GM12878 (cell line): Measurements from ENCODE around the gene TNS4. TPM values are rescaled to one million over a fixed set of nuclear protein-coding genes. Genes with fewer than 3 reads are reported as not detected.

Source experiments
- ATAC-seq: fragments of 200-7000 bp; cut with Tn5 transposase; 3 replicates; pipeline ENCODE4 v1.9.1; 2020; ENCODE audit warnings: mild to moderate bottlenecking, moderate library complexity
- BruUV-seq: library from RNA; stranded (reverse); fragments of 400-500 nt; replicated peaks from 2 replicates; lab custom pipeline; 2021; lab: Mats Ljungman, UMichigan
- CTCF ChIA-PET: fragments of 300-600 bp; sonication (Branson Sonifier 250); formaldehyde crosslinking; extraction: SDS; loops from one replicate; lab custom pipeline; 2021; ENCODE audit warnings: inconsistent platforms; lab: Yijun Ruan, JAX
- POLR2A ChIA-PET: fragments of 350-600 bp; formaldehyde crosslinking; extraction: SDS; loops from one replicate; lab custom pipeline; 2021; ENCODE audit warnings: inconsistent platforms; lab: Charles Lee
- RAD21 ChIA-PET: fragments of 300-600 bp; sonication (Branson Sonifier 250); formaldehyde crosslinking; loops from one replicate; lab custom pipeline; 2023; ENCODE audit warnings: antibody characterized with exemption; ENCODE audit not compliant: unreplicated experiment; lab: Charles Lee
- SMC1A ChIA-PET: fragments of 300-600 bp; sonication (Branson Sonifier 250); formaldehyde crosslinking; loops from one replicate; lab custom pipeline; 2023; ENCODE audit not compliant: unreplicated experiment, uncharacterized antibody; lab: Charles Lee
- DNase-seq: peaks from one replicate; pipeline ENCODE4 v3.0.0-alpha.2; 2011; ENCODE audit warnings: low read depth, low spot score
- FAIRE-seq: peaks from 3 replicates; lab custom pipeline; 2011; peaks lifted over from hg19 to GRCh38; lab: Jason Lieb, UNC
- H2AFZ ChIP-seq: 2 replicates; pipeline ENCODE4 v1.6.0; 2011; ENCODE audit warnings: low read depth, low read length, control low read depth; ENCODE audit not compliant: control insufficient read depth
- H3K27ac ChIP-seq: 2 replicates; pipeline ENCODE4 v1.5.1; 2011; ENCODE audit warnings: control low read depth; ENCODE audit not compliant: control insufficient read depth, insufficient read depth
- H3K27me3 ChIP-seq, 2 experiments: replicated peaks in 1 of 2; 2 replicates each; pipeline versions ENCODE4 v1.6.0 to v1.6.1; 2011; ENCODE audit warnings: low read length in 1 of 2; ENCODE audit not compliant: control insufficient read depth in 2 of 2, insufficient read depth in 2 of 2
- H3K36me3 ChIP-seq, 2 experiments: 2 replicates each; pipeline ENCODE4 v1.5.1; 2011; ENCODE audit warnings: low read length in 1 of 2; ENCODE audit not compliant: control insufficient read depth in 2 of 2, insufficient read depth in 2 of 2
- H3K4me1 ChIP-seq: 2 replicates; pipeline ENCODE4 v1.6.1; 2011; ENCODE audit warnings: mild to moderate bottlenecking, low read length, moderate library complexity, mixed read lengths; ENCODE audit not compliant: control insufficient read depth, insufficient read depth
- H3K4me2 ChIP-seq: 2 replicates; pipeline ENCODE4 v1.6.0; 2011; ENCODE audit warnings: control low read depth; ENCODE audit not compliant: control insufficient read depth, insufficient read depth
- H3K4me3 ChIP-seq: fragments of 200-600 bp; sonication (generic); 2 replicates; pipeline ENCODE4 v1.5.1; 2016
- H3K79me2 ChIP-seq: 2 replicates; pipeline ENCODE4 v1.6.0; 2011; ENCODE audit warnings: low read length; ENCODE audit not compliant: control insufficient read depth, insufficient read depth
- H3K9ac ChIP-seq: 2 replicates; pipeline ENCODE4 v1.8.0; 2011; ENCODE audit warnings: low read length, control low read depth, mixed read lengths; ENCODE audit not compliant: control insufficient read depth, insufficient read depth
- H3K9me3 ChIP-seq: replicated peaks from 3 replicates; pipeline ENCODE4 v1.5.1; 2011; ENCODE audit warnings: mild to moderate bottlenecking, low read length; ENCODE audit not compliant: control insufficient read depth, insufficient read depth
- H4K20me1 ChIP-seq: 2 replicates; pipeline ENCODE4 v1.6.0; 2011; ENCODE audit not compliant: control insufficient read depth, insufficient read depth
- CTCF ChIP-seq, 3 experiments: IDR thresholded peaks in 2 of 3; conservative IDR thresholded peaks in 1 of 3; 2 replicates each; pipeline ENCODE4 v1.5.1; 2011; ENCODE audit warnings: low read depth in 3 of 3, low read length in 3 of 3, mild to moderate bottlenecking in 3 of 3, control low read depth in 2 of 3, moderate library complexity in 2 of 3, inconsistent platforms in 1 of 3, mixed read lengths in 1 of 3; ENCODE audit not compliant: control insufficient read depth in 2 of 3, insufficient read depth in 1 of 3; ENCODE audit errors: extremely low read depth in 1 of 3
- STAT3 ChIP-seq: IDR thresholded peaks from 2 replicates; pipeline ENCODE4 v1.6.1; 2011; ENCODE audit warnings: low read depth, low read length, improper control_type of control experiment
- SUZ12 ChIP-seq: fragments of 200-600 bp; sonication (generic); IDR thresholded peaks from one replicate; pipeline ENCODE4 v1.6.1; 2018; ENCODE audit warnings: antibody characterized with exemption, mild to moderate bottlenecking; ENCODE audit not compliant: unreplicated experiment
- TCF3 ChIP-seq: IDR thresholded peaks from 2 replicates; pipeline ENCODE4 v1.6.1; 2012; ENCODE audit warnings: low read depth, mild to moderate bottlenecking, low read length, borderline replicate concordance; ENCODE audit not compliant: insufficient read depth
- YY1 ChIP-seq: IDR thresholded peaks from 2 replicates; pipeline ENCODE4 v1.6.1; 2011; ENCODE audit warnings: low read depth, mild to moderate bottlenecking, low read length
- ZNF217 ChIP-seq: fragments of 450-650 bp; IDR thresholded peaks from 2 replicates; pipeline ENCODE4 v1.6.1; 2017; ENCODE audit warnings: antibody characterized with exemption, mild to moderate bottlenecking
- WGBS: methylation state at CpG from one replicate; pipeline ENCODE4 v1.1.6; 2016; ENCODE audit warnings: low lambda C conversion rate; ENCODE audit not compliant: insufficient replicate concordance, insufficient coverage; ENCODE audit errors: missing lambda C conversion rate; 5-methylcytosine and 5-hydroxymethylcytosine counted together
- in situ Hi-C: fragments of 300-500 bp; cut with MboI; formaldehyde crosslinking; loops from 9 replicates; pipeline ENCODE4 v1.14.3; 2018; ENCODE audit warnings: mixed read lengths
- intact Hi-C: fragments of 100-400 bp; cut with micrococcal nuclease; formaldehyde crosslinking; loops from one replicate; pipeline ENCODE4 v1.14.2; 2022; ENCODE audit not compliant: unreplicated experiment
- polyA plus RNA-seq, 11 experiments: library from polyadenylated mRNA; depleted of rRNA in 4 of 11; unstranded in 6 of 11; stranded (reverse) in 5 of 11; fragments of >200 nt; fragmentation: Nextera tagmentation in 4 of 11; fragmentation: Illumina TruSeq in 1 of 11; extraction: Ambion mirVana in 4 of 11; extraction: Trizol in 1 of 11; gene quantifications; 1 replicate in 1 of 11; 2 replicates in 10 of 11; pipeline versions ENCODE4 v1.2.1 to v1.2.3, GENCODE V29; 2011 to 2016; ENCODE audit warnings: inconsistent platforms in 2 of 11, missing spikeins in 2 of 11, low read depth in 1 of 11
- total RNA-seq, 4 experiments: library from RNA; depleted of rRNA in 3 of 4; stranded (reverse); fragments of >200 nt in 3 of 4; fragmentation: Illumina TruSeq in 1 of 4; extraction: Trizol in 1 of 4; gene quantifications; 2 replicates each; pipeline versions ENCODE4 v1.2.1 to v1.2.3, GENCODE V29; 2013 to 2021

The TNS4 gene
- total and polyA plus RNA-seq, 10 of the 15 experiments (the other 5 are each of a cell fraction or from before 2014, with no cell fraction given): 0.10 to 0.90 (median 0.68) TPM; not detected in 2

GRCh38 chr17:40515011-40515410, 13.6 kb upstream of the TNS4 start:
- Histone ChIP-seq H3K4me3 (no peak overlapping the region), H3K4me2 (no peak overlapping the region), H3K79me2 (no peaks in the 10 kb centered on the region), H3K27ac (no peak overlapping the region), H3K9me3 (no peaks in the 10 kb centered on the region), H3K9ac (no peak overlapping the region), H4K20me1 (no peaks in the 10 kb centered on the region), H3K36me3 (no peaks in the 10 kb centered on the region), H2AFZ (no peak overlapping the region), H3K27me3 (no peaks in the 10 kb centered on the region), H3K4me1 (peaks cover 18% of the 10 kb centered on the region)
- ChIA-PET SMC1A (interaction anchor here (1.4 kb wide), 1 partner anchor 16 kb away, joined by 5 read pairs; no protein-coding TSS in a partner anchor), RAD21 (interaction anchor here (1.5 to 9.0 kb wide), 2 partner anchors 16 to 35 kb away, joined by 4 to 102 read pairs; no protein-coding TSS in a partner anchor), CTCF (interaction anchor here (1.2 kb wide), 1 partner anchor 15 kb away, joined by 3 read pairs; no protein-coding TSS in a partner anchor), POLR2A (interaction anchor here (1.0 kb wide), 1 partner anchor 17 kb away, joined by 3 read pairs; no protein-coding TSS in a partner anchor)
- DNase-seq: no peak
- intact Hi-C loops (no loop called here), in situ Hi-C loops (no loop called here)
- FAIRE-seq: no peak
- TF ChIP-seq STAT3 (no peak), SUZ12 (no peak), CTCF (IDR thresholded peaks at IDR 0.05 in 2 of 3, conservative IDR thresholded peaks at IDR 0.05 in 1 of 3; ENCODE audit: control insufficient read depth in 2 of 3, extremely low read depth in 1 of 3, insufficient read depth in 1 of 3, low read depth in 3 of 3, low read length in 3 of 3) (no peak), TCF3 (no peak), ZNF217 (no peak), YY1 (no peak)
- 74% methylated on average over 4 of the region's 4 CpGs for WGBS
- no peak for ATAC-seq
- BruUV-seq: no TSS peak
